Neural crest cell (in vitro differentiated cells): ENCODE data around the gene TMEM212. TPM values are rescaled to one million over a fixed set of nuclear protein-coding genes. Genes with fewer than 3 reads are reported as not detected.

Experiments
- DNase-seq: peaks from one replicate; pipeline ENCODE4 v3.0.0; 2021; ENCODE audit warnings: low read depth, mixed read lengths, low spot score
- H3K27ac Mint-ChIP-seq: one replicate; pipeline ENCODE4 v1.8.0; 2021; ENCODE audit warnings: mild to moderate bottlenecking, mixed read lengths; ENCODE audit not compliant: unreplicated experiment
- H3K27me3 Mint-ChIP-seq: 2 replicates; pipeline ENCODE4 v1.8.0; 2021; ENCODE audit warnings: low read depth, mild to moderate bottlenecking, mixed read lengths
- H3K36me3 Mint-ChIP-seq: 2 replicates; pipeline ENCODE4 v1.8.0; 2021; ENCODE audit warnings: low read depth, mild to moderate bottlenecking, mixed read lengths
- H3K4me1 Mint-ChIP-seq: 2 replicates; pipeline ENCODE4 v1.8.0; 2021; ENCODE audit warnings: mixed read lengths
- H3K4me3 Mint-ChIP-seq: one replicate; pipeline ENCODE4 v1.8.0; 2021; ENCODE audit warnings: mild to moderate bottlenecking, mixed read lengths
- H3K9me3 Mint-ChIP-seq: 2 replicates; pipeline ENCODE4 v1.8.0; 2021; ENCODE audit warnings: mixed read lengths
- CTCF ChIP-seq: fragments of 200-600 bp; sonication (generic); conservative IDR thresholded peaks from 2 replicates; pipeline ENCODE4 v1.5.0; 2021; ENCODE audit warnings: antibody characterized with exemption, mild to moderate bottlenecking
- total RNA-seq: library from RNA; stranded (reverse); gene quantifications from 2 replicates; pipeline ENCODE4 v1.2.1, GENCODE V29; 2021

The TMEM212 gene
- total RNA-seq, 1 donor from 2014 or later: not detected

- Mint-ChIP-seq H3K4me3 (no peak overlapping the region), H3K36me3 (no peaks in the 10 kb centered on the region), H3K9me3 (no peaks in the 10 kb centered on the region), H3K27ac (no peak overlapping the region), H3K27me3 (no peaks in the 10 kb centered on the region), H3K4me1 (peaks cover 45% of the 10 kb centered on the region)
- TF ChIP-seq CTCF: no peak
- no peak for DNase-seq
Measured at GRCh38 chr3:171837698-171838097, 5.5 kb upstream of the TMEM212 start.

GRCh38 chr3:171838218-171838720 is 4.9 kb upstream of the TMEM212 start:
- peak; percentile 26 for DNase-seq
- Mint-ChIP-seq H3K36me3 (no peaks in the 10 kb centered on the region), H3K27ac (peak overlapping the region; percentile 28), H3K27me3 (no peaks in the 10 kb centered on the region), H3K4me1 (peaks cover 48% of the 10 kb centered on the region), H3K4me3 (no peak overlapping the region), H3K9me3 (no peaks in the 10 kb centered on the region)
- TF ChIP-seq CTCF: no peak

GRCh38 chr3:171839270-171839669 is 3.9 kb upstream of the TMEM212 start:
- Mint-ChIP-seq H3K36me3 (no peaks in the 10 kb centered on the region), H3K4me3 (no peak overlapping the region), H3K27ac (no peak overlapping the region), H3K27me3 (no peaks in the 10 kb centered on the region), H3K4me1 (peaks cover 44% of the 10 kb centered on the region), H3K9me3 (no peaks in the 10 kb centered on the region)
- DNase-seq: no peak
- no peak for TF ChIP-seq CTCF

- Mint-ChIP-seq H3K9me3 (peaks cover 3% of the 10 kb centered on the region), H3K27me3 (no peaks in the 10 kb centered on the region), H3K4me3 (no peak overlapping the region), H3K4me1 (peaks cover 33% of the 10 kb centered on the region), H3K36me3 (no peaks in the 10 kb centered on the region), H3K27ac (peak overlapping the region; percentile 85)
- no peak for TF ChIP-seq CTCF
- no peak for DNase-seq
Measured at GRCh38 chr3:171840445-171840810, 2.7 kb upstream of the TMEM212 start.

GRCh38 chr3:171840811-171841619 is 2.1 kb upstream of the TMEM212 start:
- H3K27me3 Mint-ChIP-seq: no peaks in the 10 kb centered on the region
- no peak for DNase-seq
- peak overlapping the region; percentile 85 for H3K27ac Mint-ChIP-seq
- H3K9me3 Mint-ChIP-seq: peaks cover 3% of the 10 kb centered on the region
- TF ChIP-seq CTCF: no peak
- H3K4me3 Mint-ChIP-seq: no peak overlapping the region
- peaks cover 33% of the 10 kb centered on the region for H3K4me1 Mint-ChIP-seq
- no peaks in the 10 kb centered on the region for H3K36me3 Mint-ChIP-seq
